Measurements from ENCODE around the gene SIT1. TPM values are rescaled to one million over a fixed set of nuclear protein-coding genes. Genes with fewer than 3 reads are reported as not detected.
"Not testable (repeated sequence)": the region's sequence is repeated elsewhere in the genome, so short reads cannot be mapped to it uniquely, and the experiment has no call there.

The SIT1 gene
- total RNA-seq, 1 experiment from 2014 or later = 0.63 TPM

DNA sequence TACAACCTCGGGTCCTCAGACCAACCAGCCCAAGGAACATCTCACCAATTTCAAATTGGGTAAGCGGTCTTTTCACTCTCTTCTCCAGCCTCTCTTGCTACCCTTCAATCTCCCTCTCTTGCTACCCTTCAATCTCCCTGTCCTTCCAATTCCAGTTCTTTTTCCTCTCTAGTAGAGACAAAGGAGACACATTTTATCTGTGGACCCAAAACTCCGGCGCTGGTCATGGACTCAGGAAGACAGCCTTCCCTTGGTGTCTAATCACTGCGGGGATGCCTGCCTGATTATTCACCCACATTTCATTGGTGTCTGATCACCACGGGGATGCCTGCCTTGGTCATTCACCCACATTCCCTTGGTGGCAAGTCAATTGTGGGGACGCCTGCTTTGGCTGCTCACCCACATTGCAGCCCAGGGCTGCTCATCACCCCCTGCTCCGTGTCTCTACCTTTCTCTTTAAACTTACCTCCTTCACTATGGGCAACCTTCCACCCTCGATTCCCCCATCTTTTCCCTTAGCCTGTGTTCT lies 13.2 kb downstream of the SIT1 start:
- not testable (repeated sequence) for DNase-seq (ENCODE audit: low read depth)

DNA sequence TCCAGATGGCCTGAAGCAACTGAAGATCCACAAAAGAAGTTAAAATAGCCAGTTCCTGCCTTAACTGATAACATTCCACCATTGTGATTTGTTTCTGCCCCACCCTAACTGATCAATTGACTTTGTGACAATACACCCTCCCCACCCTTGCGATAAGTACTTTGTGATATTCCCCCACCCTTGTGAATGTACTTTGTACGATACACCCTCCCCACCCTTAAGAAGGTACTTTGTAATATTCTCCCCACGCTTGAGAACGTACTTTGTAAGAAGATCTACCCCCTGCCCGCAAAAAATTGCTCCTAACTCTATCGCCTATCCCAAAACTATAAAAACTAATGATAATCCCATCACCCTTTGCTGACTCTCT lies 13.9 kb downstream of the SIT1 start:
- not testable (repeated sequence) for DNase-seq (ENCODE audit: low read depth)

DNA sequence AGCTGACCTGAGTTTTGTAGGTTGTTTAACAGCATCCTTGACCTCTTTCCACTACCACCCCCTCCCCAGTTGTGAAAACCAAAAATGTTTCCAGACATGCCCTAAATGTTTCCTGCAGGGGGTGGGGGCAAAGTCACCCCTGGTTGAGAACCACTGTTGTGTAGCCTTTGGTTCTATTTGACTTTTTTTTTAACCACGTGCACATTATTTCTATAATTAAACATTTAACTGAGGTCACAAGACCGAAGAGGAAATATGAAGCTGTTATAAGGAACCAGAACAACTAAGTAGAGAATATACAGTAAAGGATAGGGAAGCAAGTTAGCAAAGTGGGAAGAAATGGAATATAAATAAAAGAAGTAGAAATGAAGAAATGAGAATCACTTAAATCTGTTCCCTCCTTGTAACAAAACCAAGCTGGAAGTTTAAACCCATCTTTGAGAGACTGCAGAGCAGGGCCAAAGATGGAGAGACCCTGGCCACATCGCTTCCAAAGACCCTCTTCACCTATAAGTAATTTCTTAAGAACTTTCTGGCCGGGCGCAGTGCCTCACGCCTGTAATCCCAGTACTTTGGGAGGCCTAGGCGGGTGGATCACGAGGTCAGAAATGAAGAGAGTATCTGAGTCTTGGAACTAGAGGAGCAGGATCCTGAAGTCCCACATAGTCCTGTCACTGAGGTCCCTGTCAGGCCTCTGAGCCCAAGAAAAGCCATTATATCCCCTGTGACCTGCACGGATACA lies 14.4 kb downstream of the SIT1 start:
- DNase-seq (ENCODE audit: low read depth) = no peak

DNA sequence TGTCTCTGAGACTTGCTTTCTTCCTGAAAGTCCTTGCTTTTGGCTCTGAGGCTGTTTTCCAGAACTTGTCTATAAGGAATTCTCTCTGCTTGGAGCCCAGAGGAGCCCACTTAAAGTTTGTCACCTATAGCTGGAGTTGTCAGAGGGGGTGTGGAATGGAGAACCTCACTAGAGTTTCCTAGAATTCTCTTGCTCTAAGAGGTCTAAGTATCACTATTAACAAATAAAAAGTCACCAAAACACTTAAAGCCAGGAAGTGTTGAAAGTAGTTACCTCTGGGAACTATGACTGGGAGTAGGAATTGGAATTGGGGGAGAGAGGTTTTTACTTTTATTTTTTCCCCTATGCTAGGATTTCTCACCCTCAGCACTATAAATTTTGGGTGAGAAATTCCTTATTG lies 15.0 kb downstream of the SIT1 start:
- DNase-seq (ENCODE audit: low read depth) = no peak

DNA sequence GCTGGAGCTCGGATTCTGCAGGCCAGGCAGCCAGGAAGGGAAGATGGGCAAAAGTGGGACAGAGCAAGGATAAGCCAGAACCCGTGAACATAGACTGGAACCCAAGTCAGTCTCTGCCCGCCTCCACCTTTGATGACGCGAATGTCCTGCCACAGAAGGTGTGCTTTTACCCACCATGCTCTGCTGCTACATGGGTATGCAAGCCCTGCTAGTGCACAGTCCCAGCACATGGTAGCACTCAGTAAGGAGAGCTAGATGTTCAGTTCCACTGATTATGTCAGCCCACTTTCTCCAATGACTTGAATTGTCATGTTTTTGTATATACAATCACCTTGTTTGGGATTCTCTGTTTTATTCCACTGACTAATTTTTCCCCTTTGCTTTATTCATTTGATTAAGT lies 21.1 kb downstream of the SIT1 start:
- DNase-seq (ENCODE audit: low read depth) = no peak

DNA sequence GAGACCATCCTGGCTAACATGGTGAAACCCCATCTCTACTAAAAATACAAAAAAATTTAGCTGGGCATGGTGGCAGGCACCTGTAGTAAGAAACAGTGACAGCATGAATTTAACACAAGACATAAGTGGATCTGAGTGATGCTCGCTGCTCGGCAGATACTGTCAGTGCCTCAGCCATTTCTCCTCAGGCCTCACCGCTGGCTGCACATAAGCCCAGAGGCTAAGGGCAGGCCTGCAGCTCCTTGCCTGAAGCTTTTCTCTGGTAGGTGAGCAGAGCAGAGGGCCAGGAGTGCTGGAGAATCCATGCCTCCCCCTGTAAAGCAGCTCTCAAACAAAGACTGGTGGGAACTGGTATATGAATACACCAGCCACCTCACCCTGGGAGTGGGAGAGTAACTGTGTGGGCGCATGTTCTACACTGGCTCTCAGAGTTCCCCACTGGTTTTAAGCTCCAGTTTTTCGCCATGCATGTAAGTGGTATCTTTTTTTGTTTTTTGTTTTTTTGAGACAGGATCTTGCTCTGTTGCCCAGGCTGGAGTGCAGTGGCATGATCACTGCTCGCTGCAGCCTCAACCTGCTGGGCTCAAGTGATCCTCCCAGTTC lies 22.2 kb downstream of the SIT1 start:
- DNase-seq (ENCODE audit: low read depth) = no peak

DNA sequence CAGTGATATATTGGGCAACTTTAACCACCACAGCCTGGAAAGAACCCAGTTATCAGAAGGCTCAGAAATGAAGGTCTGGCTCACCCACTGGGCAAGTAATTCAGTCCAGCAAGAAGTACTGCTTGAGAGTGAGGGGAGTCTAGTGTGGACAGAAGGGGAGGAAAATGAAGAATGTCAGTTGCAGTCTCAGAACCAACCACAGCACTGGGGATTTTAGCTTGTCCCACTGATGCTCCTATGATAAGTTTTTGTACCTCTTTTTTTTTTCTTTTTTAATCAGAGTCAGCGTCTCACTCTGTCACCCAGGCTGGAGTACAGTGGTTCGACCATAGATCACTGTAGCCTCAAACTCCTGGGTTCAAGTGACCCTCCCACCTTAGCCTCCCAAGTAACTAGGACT lies 23.2 kb downstream of the SIT1 start:
- no peak for DNase-seq (ENCODE audit: low read depth)

DNA sequence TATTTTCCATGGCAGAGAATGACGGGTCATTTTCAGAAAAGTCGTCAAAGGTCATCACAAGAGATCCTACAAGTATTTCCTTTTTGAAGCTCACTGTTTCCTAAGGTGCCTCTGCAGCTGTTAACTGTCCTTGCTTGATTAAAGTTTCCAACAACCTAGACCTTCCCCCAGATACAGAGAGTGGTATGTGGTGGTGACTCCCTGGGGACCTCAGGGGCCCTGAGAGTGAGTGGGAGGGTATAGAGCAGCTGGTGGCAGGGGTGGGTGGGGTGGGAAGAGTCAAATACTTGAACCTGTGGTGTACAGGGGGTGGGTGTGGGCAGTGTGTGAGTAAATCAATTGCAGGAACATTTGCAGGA lies 31.0 kb downstream of the SIT1 start:
- DNase-seq (ENCODE audit: low read depth) = peak; percentile 41

DNA sequence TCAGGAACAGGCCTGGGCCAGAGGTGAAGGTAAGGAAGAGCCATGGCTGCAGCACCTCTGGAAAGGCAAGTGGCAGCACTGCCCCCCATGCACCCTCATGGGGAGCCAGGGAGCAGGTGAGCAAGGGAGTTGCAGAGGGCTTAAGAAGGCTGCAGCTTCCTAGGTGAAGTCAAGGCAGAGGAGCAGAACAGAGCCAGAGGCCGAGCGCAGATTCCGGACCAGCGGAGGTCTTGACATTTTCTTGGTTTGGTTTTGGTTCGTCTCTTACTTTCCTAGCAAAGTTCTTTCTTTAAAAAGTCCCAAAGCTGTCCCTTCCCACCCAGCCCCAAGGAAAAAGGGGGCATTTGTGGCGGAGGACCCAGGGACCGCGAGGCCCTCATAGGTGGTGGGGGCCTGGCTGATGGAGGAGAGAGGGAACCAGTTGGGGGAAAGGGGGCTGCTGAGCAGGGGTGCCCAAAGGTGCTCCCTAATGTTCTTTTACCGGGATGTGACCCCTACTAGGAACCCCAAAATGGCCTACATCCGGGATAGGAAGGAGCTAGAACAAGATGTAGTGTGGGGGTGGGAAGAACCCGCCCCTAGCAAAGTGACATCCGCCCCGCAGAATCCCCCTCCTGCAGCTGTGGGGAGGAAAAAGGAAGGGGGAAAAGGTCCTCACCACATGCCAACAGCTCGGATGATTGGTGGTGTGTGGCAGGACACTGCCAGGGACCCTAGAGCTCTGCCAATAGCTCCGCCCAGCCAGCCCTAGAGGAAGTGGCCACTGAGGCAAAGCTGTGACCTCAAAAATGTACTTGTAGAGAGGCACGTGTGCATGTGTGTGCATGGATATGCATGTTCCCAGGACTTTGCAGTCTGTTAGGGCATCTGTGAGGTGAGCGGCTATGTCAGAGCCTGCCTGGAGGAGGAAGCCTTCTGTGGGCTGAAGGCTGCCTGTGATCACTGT lies 31.6 kb downstream of the SIT1 start:
- peak; percentile 40 for DNase-seq (ENCODE audit: low read depth)

DNA sequence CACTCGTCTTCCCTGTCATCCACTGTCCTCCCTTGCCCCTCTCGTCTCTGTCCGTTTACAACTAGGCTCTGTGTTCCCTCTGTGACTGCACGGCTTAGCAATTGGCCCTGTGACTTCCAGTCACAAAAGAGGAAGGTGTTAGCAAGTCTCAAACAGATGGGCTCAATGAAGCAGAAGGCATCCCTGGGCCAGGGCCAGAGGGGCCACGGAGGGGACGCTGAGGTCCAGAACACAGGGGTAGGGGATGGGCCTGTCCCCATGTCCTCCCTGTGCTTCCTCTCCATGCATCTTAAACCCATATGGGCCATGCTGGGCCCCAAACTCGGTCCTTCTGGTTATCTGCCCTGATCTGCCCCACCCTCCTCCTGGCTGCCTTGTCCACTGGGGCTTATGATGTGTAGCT lies 32.4 kb downstream of the SIT1 start, which contains the start of gene CD72:
Gene CD72, minus strand, starts transcription at position 89 of the 403 bp plus-strand sequence. CDS start 110 bp downstream, outside the sequence.
- DNase-seq (ENCODE audit: low read depth) = no peak

DNA sequence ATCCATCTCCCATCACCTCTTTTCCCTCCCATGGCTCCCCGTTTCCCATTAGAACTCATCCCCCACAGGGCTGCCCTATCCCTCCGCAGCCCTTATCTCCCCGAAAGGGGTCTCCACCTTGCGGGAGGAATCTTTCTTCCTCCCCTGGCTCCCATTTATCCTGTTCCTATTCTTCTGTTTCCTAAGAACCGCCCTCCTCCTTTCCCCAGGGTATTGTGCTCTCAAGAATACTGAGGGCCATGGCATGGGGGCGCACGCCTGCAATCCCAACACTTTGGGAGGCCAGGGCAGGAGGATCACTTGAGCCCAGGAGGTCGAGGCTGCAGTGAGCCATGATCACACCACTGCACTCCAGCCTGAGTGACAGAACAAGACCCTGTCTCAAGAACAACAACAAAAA lies 33.2 kb downstream of the SIT1 start:
- no peak for DNase-seq (ENCODE audit: low read depth)

DNA sequence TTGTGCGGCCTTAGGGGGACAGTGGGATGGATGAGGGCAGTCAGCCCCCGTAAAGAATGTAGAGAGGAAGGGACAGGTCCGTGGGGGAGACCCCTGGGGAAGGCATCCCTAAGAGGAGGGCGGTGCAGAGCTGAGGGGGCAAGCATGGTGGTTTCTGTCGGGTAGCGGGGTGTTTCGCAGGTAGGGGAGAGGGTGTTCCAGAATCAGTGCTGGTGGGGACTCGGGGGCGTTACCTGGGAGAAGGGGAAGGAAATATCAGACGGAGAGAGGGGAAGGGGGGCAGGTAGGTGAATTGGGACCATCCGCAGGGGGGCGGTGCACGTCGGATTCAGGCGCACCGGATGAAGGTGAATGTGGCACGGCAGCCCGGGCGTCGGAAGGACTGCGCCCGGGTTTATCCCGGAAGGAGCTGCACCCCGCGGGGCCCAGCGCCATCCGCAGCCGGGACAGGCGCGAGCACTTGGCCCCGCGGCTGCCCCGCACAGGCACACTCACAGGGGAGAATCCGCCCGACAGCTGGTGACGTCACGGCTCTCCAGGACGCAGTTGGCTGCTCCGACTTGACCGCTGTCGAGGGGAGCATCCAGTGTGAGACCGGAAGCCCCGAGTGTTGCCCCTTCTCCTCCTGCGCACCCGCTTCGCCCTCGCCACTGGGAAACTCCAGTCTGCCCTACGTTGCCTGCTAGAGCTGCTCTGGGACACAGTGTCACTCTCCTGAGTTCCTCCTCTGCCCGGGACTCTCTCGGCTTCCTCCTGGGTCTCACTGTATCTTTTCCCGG lies 33.9 kb downstream of the SIT1 start:
- no peak for DNase-seq (ENCODE audit: low read depth)

DNA sequence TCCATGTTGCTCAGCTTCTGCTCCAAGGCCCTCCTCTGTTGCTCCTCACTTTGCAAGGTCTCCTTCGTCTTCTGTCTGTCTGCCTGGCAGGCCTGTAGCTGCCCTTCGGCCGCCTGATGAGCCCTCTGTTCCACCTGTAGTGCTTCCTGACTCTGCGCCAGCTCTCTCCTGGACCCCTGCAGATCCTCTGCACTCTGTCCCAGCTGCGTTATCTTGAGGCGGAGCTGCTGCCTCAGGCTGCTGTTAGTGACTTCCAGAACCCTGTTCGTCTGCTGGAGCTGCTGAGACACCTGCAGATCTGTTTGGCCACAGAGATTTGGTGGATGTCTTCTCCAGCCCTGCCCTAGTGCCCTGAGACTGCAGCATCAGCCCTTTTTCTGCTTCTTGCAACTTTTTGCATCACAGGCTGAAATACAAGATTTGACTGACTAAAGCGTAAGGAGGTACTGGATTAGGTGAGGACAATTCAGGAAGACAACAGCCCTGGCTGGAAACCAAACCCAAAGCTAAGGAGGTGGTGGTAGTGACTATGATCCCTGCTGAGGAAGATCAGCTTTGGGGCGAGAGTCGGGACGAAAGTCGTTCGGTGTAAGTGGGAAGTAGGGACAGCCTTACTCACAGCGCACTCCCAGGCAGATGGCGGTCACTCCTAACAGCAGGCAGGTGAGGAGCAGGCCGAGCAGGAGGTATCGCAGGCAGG lies 34.6 kb downstream of the SIT1 start:
- DNase-seq (ENCODE audit: low read depth) = no peak

DNA sequence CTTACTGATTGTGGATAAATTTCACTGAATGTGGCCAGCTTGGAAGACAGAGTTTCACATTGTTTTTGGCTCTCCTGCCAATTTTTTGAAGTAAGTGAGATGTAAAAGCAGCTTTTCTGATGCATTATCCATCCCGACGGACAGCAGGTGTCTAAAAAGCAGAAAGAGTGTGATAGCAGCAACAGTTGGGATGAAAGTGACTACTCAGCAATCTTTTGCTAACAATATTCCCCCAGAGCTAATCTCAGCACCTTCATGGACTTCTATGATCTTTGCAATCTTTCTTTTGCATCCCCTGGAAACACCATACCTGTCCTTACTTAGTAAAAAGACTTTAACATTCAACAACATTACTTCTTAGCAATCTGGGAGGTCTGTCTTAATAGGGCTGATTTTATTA lies 37.9 kb downstream of the SIT1 start:
- no peak for DNase-seq (ENCODE audit: low read depth)

DNA sequence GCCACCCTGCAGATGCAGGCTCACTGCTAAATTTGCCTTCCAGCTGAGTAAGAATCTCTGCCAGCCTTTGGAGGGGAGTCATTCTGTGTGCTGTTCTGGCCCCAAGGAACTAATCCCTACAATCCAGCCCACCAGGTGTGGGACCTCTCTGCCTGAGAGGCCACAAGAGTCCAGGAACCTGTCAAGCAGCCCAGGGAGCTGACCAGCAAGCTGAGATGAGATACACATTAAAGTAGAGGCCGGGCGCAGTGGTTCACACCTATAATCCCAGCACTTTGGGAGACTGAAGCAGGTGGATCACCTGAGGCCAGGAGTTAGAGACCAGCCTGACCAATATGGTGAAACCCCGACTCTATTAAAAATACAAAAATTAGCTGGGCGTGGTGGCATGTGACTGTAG lies 38.7 kb downstream of the SIT1 start:
- DNase-seq (ENCODE audit: low read depth) = not testable (repeated sequence)

DNA sequence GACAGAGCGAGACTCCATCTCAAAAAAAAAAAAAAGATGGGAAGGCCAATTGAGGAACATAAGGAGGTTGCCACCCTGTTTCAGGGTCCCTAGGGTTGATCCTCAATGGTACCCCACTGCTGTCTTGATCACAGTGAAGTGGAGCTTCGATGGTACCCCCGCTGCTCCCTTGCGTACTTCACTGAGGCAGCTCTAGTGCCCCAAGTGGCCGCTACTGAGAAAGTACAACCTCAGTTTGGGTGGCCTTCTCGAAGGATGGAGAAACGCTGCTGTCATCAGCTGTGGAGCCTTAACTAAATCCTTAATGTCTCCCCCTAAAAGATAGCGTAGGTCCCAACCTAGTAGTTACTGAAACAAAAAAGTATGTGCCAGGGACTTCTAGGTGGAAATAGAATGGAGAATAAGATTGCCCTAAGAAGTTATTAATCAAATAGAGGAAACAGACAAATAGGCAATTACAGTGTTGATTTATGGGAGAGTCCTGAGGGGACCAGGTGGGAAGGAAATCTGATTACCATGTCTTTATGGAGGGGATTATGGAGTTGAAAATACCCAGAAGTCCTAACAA lies 39.4 kb downstream of the SIT1 start:
- DNase-seq (ENCODE audit: low read depth) = peak; percentile 32

DNA sequence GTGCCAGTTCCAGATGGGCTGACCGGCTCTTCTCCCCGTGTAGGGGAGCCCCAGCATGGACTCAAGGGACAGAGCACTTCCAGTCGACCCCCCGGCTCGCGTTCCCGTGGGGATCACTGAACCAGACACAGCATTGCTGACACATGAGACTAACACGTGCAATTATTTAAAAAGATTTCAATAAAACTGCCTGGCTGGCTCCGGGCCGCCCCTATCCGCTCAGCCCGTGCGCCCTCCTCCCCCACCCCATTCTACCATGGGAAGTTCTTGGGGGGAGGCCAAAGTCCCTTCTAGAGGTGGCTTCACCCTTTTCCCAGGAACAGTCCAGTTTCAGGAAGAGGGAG lies 40.9 kb downstream of the SIT1 start:
- DNase-seq (ENCODE audit: low read depth) = no peak

DNA sequence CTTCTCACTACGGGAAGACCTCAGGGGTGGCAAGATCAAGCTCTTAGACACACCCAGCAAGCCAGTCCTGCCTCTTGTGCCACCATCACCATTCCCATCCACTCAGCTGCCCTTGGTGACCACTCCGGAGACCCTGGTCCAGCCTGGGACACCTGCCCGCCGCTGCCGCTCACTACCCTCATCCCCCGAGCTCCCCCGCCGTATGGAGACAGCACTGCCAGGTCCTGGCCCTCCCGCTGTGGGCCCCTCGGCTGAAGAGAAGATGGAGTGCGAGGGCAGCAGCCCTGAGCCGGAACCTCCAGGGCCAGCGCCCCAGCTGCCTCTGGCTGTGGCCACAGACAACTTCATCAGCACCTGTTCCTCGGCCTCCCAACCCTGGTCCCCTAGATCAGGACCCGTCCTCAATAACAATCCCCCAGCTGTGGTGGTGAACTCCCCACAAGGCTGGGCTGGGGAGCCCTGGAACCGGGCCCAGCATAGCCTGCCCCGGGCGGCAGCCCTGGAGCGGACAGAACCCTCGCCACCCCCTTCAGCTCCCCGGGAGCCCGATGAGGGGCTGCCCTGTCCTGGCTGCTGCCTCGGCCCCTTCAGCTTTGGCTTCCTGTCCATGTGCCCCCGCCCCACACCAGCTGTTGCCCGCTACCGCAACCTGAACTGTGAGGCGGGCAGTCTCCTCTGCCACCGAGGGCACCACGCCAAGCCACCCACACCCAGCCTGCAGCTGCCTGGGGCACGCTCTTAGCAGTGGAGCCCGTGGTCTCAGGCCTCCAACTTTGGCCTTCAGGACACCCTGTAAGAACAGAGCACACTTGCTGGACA lies 41.5 kb downstream of the SIT1 start:
- peak; percentile 93 for DNase-seq (ENCODE audit: low read depth)

DNA sequence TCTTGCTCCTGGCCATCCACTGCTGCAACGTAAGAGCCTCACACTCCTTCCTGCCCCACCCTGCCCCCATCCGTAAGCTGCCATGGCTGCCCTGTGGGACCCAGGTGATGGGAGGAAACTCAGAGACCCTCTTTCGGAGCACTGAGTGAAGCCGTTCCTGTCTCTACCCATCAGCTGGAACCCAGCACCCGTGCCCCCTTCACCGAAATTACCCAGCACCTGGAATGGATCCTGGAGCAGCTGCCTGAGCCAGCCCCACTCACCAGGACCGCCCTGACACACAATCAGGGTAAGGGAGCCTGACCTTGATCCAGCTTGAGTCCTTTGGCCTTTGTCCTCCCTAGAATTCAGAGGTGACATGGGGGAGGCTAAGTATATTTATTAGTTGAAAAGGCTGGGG lies 42.5 kb downstream of the SIT1 start:
- DNase-seq (ENCODE audit: low read depth) = no peak

DNA sequence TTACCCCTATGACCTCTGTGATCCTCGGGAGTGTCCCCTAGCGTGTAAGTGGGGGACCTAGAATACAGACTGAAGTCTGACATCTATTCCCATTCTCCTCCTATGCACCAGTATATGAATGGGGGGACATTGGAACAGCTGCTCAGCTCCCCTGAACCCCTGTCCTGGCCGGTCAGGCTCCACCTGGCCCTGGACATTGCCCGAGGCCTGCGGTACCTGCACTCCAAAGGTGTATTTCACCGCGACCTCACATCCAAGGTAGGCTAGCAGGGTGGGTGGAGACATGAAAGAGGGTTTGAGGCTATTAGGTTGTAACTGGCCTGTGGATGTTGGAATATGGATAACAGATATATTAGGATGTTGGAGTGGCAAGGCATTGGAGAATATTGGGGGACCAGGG lies 44.0 kb downstream of the SIT1 start:
- DNase-seq (ENCODE audit: low read depth) = no peak

Measured in LHCN-M2 (cell line).